ENCODE data around the gene TMEM209. TPM values are rescaled to one million over a fixed set of nuclear protein-coding genes. Genes with fewer than 3 reads are reported as not detected.

TMEM209 gene
- total and polyA plus RNA-seq, 4 donors: 4.5 to 10.1 (median 9.0) TPM

- Histone ChIP-seq H3K27ac (ENCODE audit: low read depth in 1 of 2, low read length in 2 of 2) (no peak overlapping the region), H3K27me3 (ENCODE audit: control insufficient read depth in 4 of 4, insufficient read depth in 4 of 4, low read length in 3 of 4) (no peaks in the 10 kb centered on the region), H3K9me3 (ENCODE audit: control insufficient read depth in 4 of 4, low read length in 3 of 4) (peaks cover 0 to 3% (median 1%) of the 10 kb centered on the region in 4 donors), H3K9ac (ENCODE audit: low read depth in 1 of 2, low read length in 2 of 2) (no peak overlapping the region), H3K4me3 (ENCODE audit: low read depth in 1 of 3, low read length in 3 of 3) (no peak overlapping the region), H3K4me1 (ENCODE audit: control insufficient read depth in 4 of 4, insufficient read depth in 4 of 4, low read length in 3 of 4) (no peaks in the 10 kb centered on the region), H3K36me3 (ENCODE audit: control insufficient read depth in 4 of 4, insufficient read depth in 3 of 4, low read depth in 1 of 4, low read length in 3 of 4) (no peaks in the 10 kb centered on the region)
- no peak for DNase-seq (ENCODE audit: low spot score)
- TF ChIP-seq RAD21 (IDR thresholded peaks at IDR 0.05) (no peak), JUND (IDR thresholded peaks at IDR 0.05) (no peak), NR2F2 (IDR thresholded peaks at IDR 0.05) (no peak), REST (IDR thresholded peaks at IDR 0.05) (no peak), ZBTB33 (IDR thresholded peaks at IDR 0.05) (no peak), FOXA1 (IDR thresholded peaks at IDR 0.05) (no peak), HNF4A (conservative IDR thresholded peaks at IDR 0.05) (no peak), FOXA2 (IDR thresholded peaks at IDR 0.05) (no peak), RXRA (IDR thresholded peaks at IDR 0.05) (no peak), EGR1 (IDR thresholded peaks at IDR 0.05; ENCODE audit: low read depth in 2 of 2) (no peak), YY1 (IDR thresholded peaks at IDR 0.05) (no peak), ATF3 (IDR thresholded peaks at IDR 0.05) (no peak), CTCF (IDR thresholded peaks at IDR 0.05; ENCODE audit: low read depth, low read length, missing input control) (no peak), MAX (IDR thresholded peaks at IDR 0.05) (no peak), TAF1 (conservative IDR thresholded peaks at IDR 0.05) (no peak), GABPA (IDR thresholded peaks at IDR 0.05 in 1 of 2, conservative IDR thresholded peaks at IDR 0.05 in 1 of 2) (no peak), SP1 (IDR thresholded peaks at IDR 0.05) (no peak), HNF4G (IDR thresholded peaks at IDR 0.05) (no peak)
- 91% methylated on average over 17 of the region's 17 CpGs for WGBS
These were observed 52.6 kb downstream of the TMEM209 start for GRCh38 chr7:130152493-130153210.
